ENCODE results near the gene EZH1. TPM values are rescaled to one million over a fixed set of nuclear protein-coding genes. Genes with fewer than 3 reads are reported as not detected.
A peak's percentile ranks its signal among the peaks of the same experiment; 100 is the strongest.
"Not testable (repeated sequence)": the region's sequence is repeated elsewhere in the genome, so short reads cannot be mapped to it uniquely, and the experiment has no call there.

The EZH1 gene
- total RNA-seq, 1 experiment from 2014 or later = 22.4 TPM

GRCh38 chr17:42666126-42666525, 78.7 kb downstream of the EZH1 start:
- not testable (repeated sequence) for ATAC-seq; H3K4me3 Mint-ChIP-seq; H3K9me3 Mint-ChIP-seq; H3K27ac Mint-ChIP-seq; H3K27me3 Mint-ChIP-seq (ENCODE audit: low read depth); DNase-seq (ENCODE audit: low spot score)
- ChIA-PET POLR2A (interaction anchor here (1.1 kb wide), 1 partner anchor 13 kb away, joined by 3 read pairs; no protein-coding TSS in a partner anchor), CTCF (interaction anchor here (0.9 to 1.0 kb wide), 2 partner anchors 15 to 47 kb away, joined by 3 to 7 read pairs; no protein-coding TSS in a partner anchor)
- peaks cover 44% of the 10 kb centered on the region for H3K36me3 Mint-ChIP-seq
- H3K4me1 Mint-ChIP-seq = peaks cover 20% of the 10 kb centered on the region

- no peak for DNase-seq (ENCODE audit: low spot score)
- Mint-ChIP-seq H3K4me3 (no peak overlapping the region), H3K4me1 (peaks cover 16% of the 10 kb centered on the region), H3K36me3 (peaks cover 44% of the 10 kb centered on the region), H3K27ac (no peak overlapping the region; the same call in 1 of the 2 replicates), H3K27me3 (ENCODE audit: low read depth) (peaks cover 3% of the 10 kb centered on the region), H3K9me3 (no peaks in the 10 kb centered on the region)
- CTCF ChIA-PET = interaction anchor here (2.6 kb wide), 1 partner anchor 15 kb away, joined by 7 read pairs; the partner anchor contains the start of gene CCR10
- ATAC-seq = no peak
- POLR2A ChIA-PET = interaction anchor here (1.1 kb wide), 1 partner anchor 13 kb away, joined by 3 read pairs; no protein-coding TSS in a partner anchor
- no peak for TF ChIP-seq ZNF423 (CRISPR knock-in tag; IDR thresholded peaks at IDR 0.05)
Measured at GRCh38 chr17:42665581-42666001, 79.2 kb downstream of the EZH1 start.

- DNase-seq (ENCODE audit: low spot score) (no peak), ATAC-seq (no peak)
- ChIA-PET POLR2A (interaction anchor here (0.7 to 1.5 kb wide), 2 partner anchors 9 to 17 kb away, joined by 3 to 4 read pairs; no protein-coding TSS in a partner anchor), CTCF (interaction anchor here (1.7 to 3.9 kb wide), 8 partner anchors 13 to 163 kb away, joined by 5 to 44 read pairs (median 13); partner anchors contain the start of genes BECN1, PLEKHH3, PSMC3IP and RETREG3)
- TF ChIP-seq ZNF317 (CRISPR knock-in tag; IDR thresholded peaks at IDR 0.05; ENCODE audit: borderline replicate concordance, low read depth) = no peak
- no peak for TF ChIP-seq GABPB1 (CRISPR knock-in tag; IDR thresholded peaks at IDR 0.05)
- no peak for TF ChIP-seq ZNF425 (CRISPR knock-in tag; conservative IDR thresholded peaks at IDR 0.05)
- TF ChIP-seq NR2C2 (CRISPR knock-in tag; IDR thresholded peaks at IDR 0.05) = no peak
- no peak for TF ChIP-seq ZSCAN18 (CRISPR knock-in tag; IDR thresholded peaks at IDR 0.05)
- TF ChIP-seq MLX (CRISPR knock-in tag; IDR thresholded peaks at IDR 0.05) = no peak
- no peak for TF ChIP-seq KAT7 (CRISPR knock-in tag; IDR thresholded peaks at IDR 0.05; ENCODE audit: borderline replicate concordance)
- TF ChIP-seq ZBTB43 (CRISPR knock-in tag; IDR thresholded peaks at IDR 0.05) = no peak
- TF ChIP-seq E2F1 (CRISPR knock-in tag; IDR thresholded peaks at IDR 0.05) = no peak
- no peak for TF ChIP-seq NR1H2 (CRISPR knock-in tag; IDR thresholded peaks at IDR 0.05)
- Mint-ChIP-seq H3K4me3 (peak overlapping the region; percentile 85; the same call in 1 of the 2 replicates), H3K36me3 (peaks cover 26% of the 10 kb centered on the region), H3K4me1 (peaks cover 7% of the 10 kb centered on the region), H3K27me3 (ENCODE audit: low read depth) (peaks cover 3% of the 10 kb centered on the region; the same call in 1 of the 2 replicates), H3K27ac (no peak overlapping the region), H3K9me3 (peaks cover 10% of the 10 kb centered on the region)
Measured at GRCh38 chr17:42660692-42661345, 84.0 kb downstream of the EZH1 start.

- not testable (repeated sequence) for H3K4me1 Mint-ChIP-seq; H3K27ac Mint-ChIP-seq; H3K27me3 Mint-ChIP-seq (ENCODE audit: low read depth); H3K9me3 Mint-ChIP-seq; DNase-seq (ENCODE audit: low spot score)
- ChIA-PET CTCF (interaction anchor here (1.0 to 3.9 kb wide), 10 partner anchors 9 to 164 kb away, joined by 3 to 44 read pairs (median 10); partner anchors contain the start of genes BECN1, PLEKHH3, PSMC3IP and RETREG3), POLR2A (interaction anchor here (0.8 to 1.7 kb wide), 6 partner anchors 8 to 81 kb away, joined by 3 to 13 read pairs (median 4); no protein-coding TSS in a partner anchor)
- Mint-ChIP-seq H3K36me3 (peaks cover 20% of the 10 kb centered on the region), H3K4me3 (peak overlapping the region; percentile 85)
- ATAC-seq = peak; percentile 48
Measured at GRCh38 chr17:42659932-42660274, 84.9 kb downstream of the EZH1 start.

Measured in WTC11 (cell line).